ENCODE results near the gene POLR3E.

DNA sequence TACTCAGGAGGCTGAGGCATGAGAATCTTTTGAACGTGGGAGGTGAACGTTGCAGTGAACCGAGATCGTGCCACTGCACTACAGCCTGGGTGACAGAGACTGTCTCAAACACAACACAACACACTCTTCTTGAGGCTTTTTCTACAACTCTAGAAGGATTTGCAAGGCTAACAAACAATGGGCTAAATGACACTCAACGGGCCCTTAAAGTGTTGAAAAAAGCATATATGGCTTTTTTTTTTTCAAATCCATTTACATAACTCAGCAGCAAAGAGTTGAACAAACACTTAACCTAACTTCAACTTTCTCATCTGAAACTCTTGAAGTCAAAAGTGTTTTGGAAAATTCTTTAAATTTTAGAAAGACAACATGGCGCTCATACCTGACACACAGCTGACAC is 54.9 kb downstream of the POLR3E start:
- no peak for TF ChIP-seq CTCF (optimal IDR thresholded peaks at IDR 0.05 in 1 of 3, IDR thresholded peaks at IDR 0.05 in 1 of 3, conservative IDR thresholded peaks at IDR 0.05 in 1 of 3; ENCODE audit: extremely low read depth in 1 of 3, insufficient read depth in 2 of 3, low read length in 3 of 3)
- TF ChIP-seq EZH2 (IDR thresholded peaks at IDR 0.05; ENCODE audit: low read length) = no peak
